Neural crest cell (in vitro differentiated cells): ENCODE measurements around the gene AP1G1. TPM values are rescaled to one million over a fixed set of nuclear protein-coding genes. Genes with fewer than 3 reads are reported as not detected.

Source experiments
- DNase-seq: peaks from one replicate; pipeline ENCODE4 v3.0.0; 2021; ENCODE audit warnings: low read depth, mixed read lengths, low spot score
- H3K27ac Mint-ChIP-seq: one replicate; pipeline ENCODE4 v1.8.0; 2021; ENCODE audit warnings: mild to moderate bottlenecking, mixed read lengths; ENCODE audit not compliant: unreplicated experiment
- H3K27me3 Mint-ChIP-seq: 2 replicates; pipeline ENCODE4 v1.8.0; 2021; ENCODE audit warnings: low read depth, mild to moderate bottlenecking, mixed read lengths
- H3K36me3 Mint-ChIP-seq: 2 replicates; pipeline ENCODE4 v1.8.0; 2021; ENCODE audit warnings: low read depth, mild to moderate bottlenecking, mixed read lengths
- H3K4me1 Mint-ChIP-seq: 2 replicates; pipeline ENCODE4 v1.8.0; 2021; ENCODE audit warnings: mixed read lengths
- H3K4me3 Mint-ChIP-seq: one replicate; pipeline ENCODE4 v1.8.0; 2021; ENCODE audit warnings: mild to moderate bottlenecking, mixed read lengths
- H3K9me3 Mint-ChIP-seq: 2 replicates; pipeline ENCODE4 v1.8.0; 2021; ENCODE audit warnings: mixed read lengths
- CTCF ChIP-seq: fragments of 200-600 bp; sonication (generic); conservative IDR thresholded peaks from 2 replicates; pipeline ENCODE4 v1.5.0; 2021; ENCODE audit warnings: antibody characterized with exemption, mild to moderate bottlenecking
- total RNA-seq: library from RNA; stranded (reverse); gene quantifications from 2 replicates; pipeline ENCODE4 v1.2.1, GENCODE V29; 2021

Gene AP1G1
- total RNA-seq, 1 donor from 2014 or later, result 98.6 TPM

GRCh38 chr16:71767060-71767900 is 41.4 kb downstream of the AP1G1 start:
- peaks cover 8% of the 10 kb centered on the region for H3K4me1 Mint-ChIP-seq
- no peak for TF ChIP-seq CTCF
- peaks cover 11% of the 10 kb centered on the region for H3K36me3 Mint-ChIP-seq
- no peaks in the 10 kb centered on the region for H3K27me3 Mint-ChIP-seq
- no peak for DNase-seq
- H3K27ac Mint-ChIP-seq, result no peak overlapping the region
- no peaks in the 10 kb centered on the region for H3K9me3 Mint-ChIP-seq
- H3K4me3 Mint-ChIP-seq, result no peak overlapping the region

- Mint-ChIP-seq H3K4me1 (peaks cover 11% of the 10 kb centered on the region), H3K27me3 (no peaks in the 10 kb centered on the region), H3K4me3 (no peak overlapping the region), H3K36me3 (no peaks in the 10 kb centered on the region), H3K27ac (no peak overlapping the region), H3K9me3 (no peaks in the 10 kb centered on the region)
- TF ChIP-seq CTCF, result no peak
- DNase-seq, result no peak
Observed at GRCh38 chr16:71762186-71762585, 46.4 kb downstream of the AP1G1 start.

- Mint-ChIP-seq H3K27ac (no peak overlapping the region), H3K27me3 (no peaks in the 10 kb centered on the region), H3K9me3 (no peaks in the 10 kb centered on the region), H3K36me3 (peaks cover 4% of the 10 kb centered on the region), H3K4me3 (no peak overlapping the region), H3K4me1 (peaks cover 11% of the 10 kb centered on the region)
- no peak for TF ChIP-seq CTCF
- no peak for DNase-seq
Observed at GRCh38 chr16:71761097-71761496, 47.5 kb downstream of the AP1G1 start.

- peaks cover 11% of the 10 kb centered on the region for H3K4me1 Mint-ChIP-seq
- TF ChIP-seq CTCF, result no peak
- H3K27ac Mint-ChIP-seq, result no peak overlapping the region
- H3K36me3 Mint-ChIP-seq, result peaks cover 8% of the 10 kb centered on the region
- no peak overlapping the region for H3K4me3 Mint-ChIP-seq
- no peaks in the 10 kb centered on the region for H3K27me3 Mint-ChIP-seq
- DNase-seq, result no peak
- no peaks in the 10 kb centered on the region for H3K9me3 Mint-ChIP-seq
Observed at GRCh38 chr16:71758293-71758760, 50.3 kb downstream of the AP1G1 start.

GRCh38 chr16:71754652-71755051 is 54.0 kb downstream of the AP1G1 start:
- TF ChIP-seq CTCF, result no peak
- Mint-ChIP-seq H3K4me1 (no peaks in the 10 kb centered on the region), H3K9me3 (no peaks in the 10 kb centered on the region), H3K27me3 (no peaks in the 10 kb centered on the region), H3K36me3 (peaks cover 12% of the 10 kb centered on the region), H3K4me3 (no peak overlapping the region), H3K27ac (no peak overlapping the region)
- DNase-seq, result no peak
